HG02642 (cell line): Measurements from ENCODE around the gene FAM72B.
A peak's percentile ranks its signal among the peaks of the same experiment; 100 is the strongest.
"Not testable (repeated sequence)": the region's sequence is repeated elsewhere in the genome, so short reads cannot be mapped to it uniquely, and the experiment has no call there.

ENCODE experiments used
- ATAC-seq: cut with Tn5 transposase; IDR thresholded peaks from one replicate; pipeline ENCODE4 v1.9.1; 2021; ENCODE audit warnings: mild to moderate bottlenecking; ENCODE audit not compliant: unreplicated experiment, poor library complexity

The FAM72B gene

GRCh38 chr1:121184290-121185127 lies at the start of gene FAM72B, which contains the start of gene SRGAP2C:
FAM72B (minus strand) TSS chr1:121184340; CDS start chr1:121183489, 851 bp downstream.
SRGAP2C (plus strand) TSS chr1:121184975; CDS start chr1:121187447, 2,472 bp downstream.
- peak; percentile 88 for ATAC-seq

- ATAC-seq = peak; percentile 70
Observed at GRCh38 chr1:121232445-121233125, 48.4 kb upstream of the FAM72B start.

GRCh38 chr1:121230636-121231035 lies 46.5 kb upstream of the FAM72B start:
- ATAC-seq = not testable (repeated sequence)

- not testable (repeated sequence) for ATAC-seq
Observed at GRCh38 chr1:121227544-121228330, 43.6 kb upstream of the FAM72B start.

GRCh38 chr1:121226925-121227324 lies 42.8 kb upstream of the FAM72B start:
- ATAC-seq = not testable (repeated sequence)

- ATAC-seq = not testable (repeated sequence)
Observed at GRCh38 chr1:121226295-121226904, 42.3 kb upstream of the FAM72B start.

- peak; percentile 99 for ATAC-seq
Observed at GRCh38 chr1:121224714-121225113, 40.6 kb upstream of the FAM72B start.

- peak; percentile 53 for ATAC-seq
Observed at GRCh38 chr1:121221770-121222169, 37.6 kb upstream of the FAM72B start.

- ATAC-seq = not testable (repeated sequence)
Observed at GRCh38 chr1:121216676-121217075, 32.5 kb upstream of the FAM72B start.

- ATAC-seq = not testable (repeated sequence)
Observed at GRCh38 chr1:121215699-121216417, 31.7 kb upstream of the FAM72B start.

- not testable (repeated sequence) for ATAC-seq
Observed at GRCh38 chr1:121214544-121215156, 30.5 kb upstream of the FAM72B start.

GRCh38 chr1:121213491-121213890 lies 29.4 kb upstream of the FAM72B start:
- not testable (repeated sequence) for ATAC-seq

GRCh38 chr1:121210778-121211177 lies 26.6 kb upstream of the FAM72B start:
- ATAC-seq = not testable (repeated sequence)

GRCh38 chr1:121208375-121208774 lies 24.2 kb upstream of the FAM72B start:
- not testable (repeated sequence) for ATAC-seq

- ATAC-seq = not testable (repeated sequence)
Observed at GRCh38 chr1:121207328-121207727, 23.2 kb upstream of the FAM72B start.

- ATAC-seq = not testable (repeated sequence)
Observed at GRCh38 chr1:121205786-121206711, 21.9 kb upstream of the FAM72B start.

- ATAC-seq = not testable (repeated sequence)
Observed at GRCh38 chr1:121202986-121203385, 18.8 kb upstream of the FAM72B start.
